GM18873 (cell line): ENCODE measurements around the gene CYP2W1.
A peak's percentile ranks its signal among the peaks of the same experiment; 100 is the strongest.
"Not testable (repeated sequence)": the region's sequence is repeated elsewhere in the genome, so short reads cannot be mapped to it uniquely, and the experiment has no call there.

ENCODE experiments used
- ATAC-seq: cut with Tn5 transposase; IDR thresholded peaks from one replicate; pipeline ENCODE4 v1.9.1; 2021; ENCODE audit warnings: mild to moderate bottlenecking, moderate library complexity, moderate number of reproducible peaks; ENCODE audit not compliant: unreplicated experiment, low FRiP score

Gene CYP2W1

DNA sequence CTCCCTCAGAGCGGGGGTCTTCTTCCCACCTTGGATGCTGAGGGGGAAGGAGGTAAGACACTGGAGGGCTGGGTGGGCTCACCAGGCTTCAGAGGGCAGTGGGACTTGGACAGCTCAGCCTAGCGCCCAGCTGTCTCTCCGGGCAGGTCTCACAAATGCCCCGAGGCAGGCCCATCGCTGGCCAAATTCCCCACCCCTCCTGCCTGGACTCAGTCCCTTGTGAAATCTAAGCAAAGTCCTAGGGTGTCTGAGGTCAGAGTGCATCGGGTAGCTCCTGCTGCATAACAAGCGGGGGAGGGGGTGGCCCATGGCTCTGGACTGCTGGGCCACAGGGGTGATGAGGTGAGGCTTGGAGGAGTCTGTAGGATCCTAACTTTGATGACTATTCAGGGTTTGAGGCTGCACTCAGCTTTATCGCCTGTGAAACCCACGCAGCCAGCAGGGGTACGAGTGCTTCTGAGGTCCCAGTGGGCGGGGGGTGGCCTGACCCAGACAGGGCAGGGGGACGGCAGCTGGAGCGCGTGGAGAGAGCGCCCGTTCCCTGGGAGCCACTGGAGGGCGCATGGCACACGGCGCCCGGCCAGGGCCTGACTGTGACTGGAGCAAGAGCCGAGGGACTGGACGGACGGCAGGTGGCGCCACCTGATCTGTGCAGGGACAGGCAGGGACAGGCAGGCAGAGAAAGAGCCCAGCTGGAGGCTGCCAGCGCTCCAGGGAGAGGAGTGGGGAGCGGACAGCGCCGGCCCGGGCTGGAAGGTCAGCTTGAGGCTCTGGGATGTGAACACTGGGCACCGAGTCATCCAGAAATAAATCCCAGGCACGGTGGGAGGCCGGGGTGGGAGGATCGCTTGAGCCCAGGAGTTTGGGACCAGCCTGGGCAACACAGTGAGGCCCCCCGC, 10.0 kb downstream of the CYP2W1 start:
- peak; percentile 76 for ATAC-seq

DNA sequence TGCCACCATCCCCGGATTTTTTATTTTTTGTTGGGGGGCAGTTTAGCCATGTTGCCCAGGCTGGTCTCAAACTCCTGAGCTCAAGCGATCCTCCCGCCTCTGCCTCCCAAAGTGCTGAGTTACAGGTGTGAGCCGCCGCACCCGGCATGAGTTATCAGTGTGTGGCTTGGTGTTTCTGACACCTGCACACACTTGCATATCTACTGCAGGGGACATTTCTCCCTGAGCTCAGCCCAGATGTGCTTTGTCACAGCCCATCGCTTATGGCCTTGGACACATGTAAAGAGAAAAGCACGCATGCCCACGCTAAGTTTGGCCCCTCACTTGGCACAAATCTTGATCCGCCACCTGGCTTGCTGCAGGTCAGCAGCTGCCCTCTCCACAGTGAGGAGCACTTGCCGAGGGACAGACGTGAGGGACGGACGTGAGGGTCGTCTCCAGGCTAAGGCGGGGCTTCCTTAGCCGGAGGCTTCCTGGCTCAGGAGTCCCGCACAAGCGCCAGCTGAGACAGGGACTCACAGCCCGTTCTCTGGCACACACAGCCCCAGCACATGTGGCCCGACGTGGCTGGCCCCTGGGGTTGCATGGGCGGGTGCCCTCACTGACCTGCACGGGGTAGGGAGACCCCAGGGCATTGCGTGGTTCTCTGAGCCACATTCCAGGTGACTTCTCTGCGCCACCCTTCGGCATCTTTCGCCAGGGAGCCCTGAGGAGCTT, 11.8 kb downstream of the CYP2W1 start:
- no peak for ATAC-seq

DNA sequence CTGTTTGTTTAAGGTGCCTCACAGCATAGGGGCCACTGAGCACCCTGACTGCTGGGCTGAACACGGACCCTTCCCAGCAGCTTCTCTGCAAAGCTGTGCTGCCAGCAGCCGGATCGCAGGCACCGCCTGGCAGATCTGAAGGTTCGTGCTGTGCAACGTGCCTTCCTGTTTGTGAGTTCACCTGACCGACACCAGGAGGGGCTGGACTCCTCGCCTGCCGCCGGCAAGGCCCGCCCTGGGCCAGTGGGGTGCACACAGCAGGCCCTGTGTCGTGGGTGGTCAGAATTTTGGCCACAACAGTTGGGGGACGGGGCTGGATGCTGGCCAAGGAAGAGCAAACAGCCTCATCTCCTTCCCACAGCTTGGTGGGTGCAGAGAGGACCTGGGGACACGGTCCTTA, 12.6 kb downstream of the CYP2W1 start:
- no peak for ATAC-seq

DNA sequence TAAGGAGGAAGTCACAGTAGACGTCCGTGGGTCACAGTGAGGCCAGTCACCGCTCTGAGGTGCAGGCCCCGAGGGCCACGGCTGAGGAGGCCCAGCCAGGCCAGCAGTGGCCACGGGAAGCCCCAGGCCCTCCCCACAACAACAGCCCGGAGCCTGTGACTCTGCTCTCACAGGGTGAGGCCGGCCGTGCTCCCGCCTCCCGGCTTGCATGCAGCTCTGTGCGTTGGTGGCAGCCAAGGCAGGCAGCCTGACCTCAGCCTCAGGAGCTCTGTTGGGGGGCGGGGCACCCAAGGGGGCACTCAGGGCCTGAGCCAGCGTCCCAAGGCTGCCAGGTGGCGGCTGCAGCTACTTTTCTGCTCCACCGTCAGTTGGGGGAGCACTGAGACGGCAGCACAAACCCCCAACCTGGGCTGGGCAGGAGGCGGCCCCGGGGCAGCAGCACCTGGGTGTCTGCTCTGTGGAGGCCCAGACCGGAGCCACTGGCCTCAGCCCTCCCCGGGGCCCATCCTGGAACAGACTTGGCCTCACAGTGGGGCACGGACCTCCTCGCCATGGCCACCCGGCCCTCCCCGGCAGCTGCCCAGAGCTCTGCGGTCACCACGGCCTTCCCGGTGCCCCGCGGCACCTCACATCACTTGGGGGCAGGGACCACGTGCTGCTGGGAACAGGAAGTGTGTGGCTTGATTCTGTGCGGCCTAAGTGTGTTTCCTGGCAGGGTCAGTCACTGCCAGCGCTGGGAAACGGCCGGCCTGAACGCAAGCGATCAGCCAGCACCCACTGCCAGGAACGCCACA, 13.3 kb downstream of the CYP2W1 start:
- ATAC-seq, result no peak

DNA sequence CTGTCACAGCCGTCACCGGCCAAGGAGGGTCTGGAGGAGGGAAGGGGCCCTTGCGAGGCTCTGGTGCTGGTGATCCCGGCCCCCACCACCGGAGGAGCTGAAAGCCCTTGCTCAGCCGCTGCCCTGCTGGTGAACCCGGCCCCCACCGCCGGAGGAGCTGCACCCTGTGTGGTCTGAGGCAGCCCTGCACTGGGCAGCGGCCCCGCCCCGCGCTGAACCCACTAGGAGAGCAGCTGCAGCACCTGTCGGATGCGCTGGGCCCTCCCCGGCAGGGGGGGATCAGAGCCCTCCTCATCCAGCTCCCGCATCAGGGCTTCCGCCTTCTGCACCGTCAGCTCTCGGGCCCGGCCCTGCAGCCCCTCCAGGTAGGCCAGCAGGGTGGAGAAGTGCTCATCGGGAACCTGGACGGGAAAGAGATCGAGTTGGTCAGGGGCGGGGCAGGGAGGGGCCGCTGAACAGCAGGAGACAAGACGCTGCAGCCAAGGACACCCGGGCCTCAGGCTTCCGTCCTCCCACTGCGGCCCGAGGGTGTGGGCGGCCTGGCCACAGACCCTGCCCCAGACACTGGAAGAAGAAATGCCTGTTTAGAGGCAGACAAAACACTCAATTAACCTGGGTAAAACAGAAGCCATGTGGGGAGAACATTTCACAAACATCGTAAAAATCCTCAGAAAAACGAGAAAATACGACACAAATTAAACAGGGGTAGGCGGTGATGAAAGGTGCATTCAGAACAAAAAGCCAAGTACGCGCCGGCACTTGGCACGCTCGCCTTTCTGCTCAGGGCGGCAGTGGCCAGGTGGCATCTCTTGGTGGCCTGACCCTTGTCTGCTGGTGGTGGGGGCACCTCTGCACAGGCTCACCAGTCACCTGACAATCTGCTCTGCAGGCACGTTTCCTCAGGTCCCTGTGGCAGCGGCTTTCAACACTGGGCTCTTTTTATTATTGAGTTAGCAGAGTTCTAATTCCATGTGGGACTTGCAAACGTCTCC, 14.7 kb downstream of the CYP2W1 start:
- no peak for ATAC-seq

DNA sequence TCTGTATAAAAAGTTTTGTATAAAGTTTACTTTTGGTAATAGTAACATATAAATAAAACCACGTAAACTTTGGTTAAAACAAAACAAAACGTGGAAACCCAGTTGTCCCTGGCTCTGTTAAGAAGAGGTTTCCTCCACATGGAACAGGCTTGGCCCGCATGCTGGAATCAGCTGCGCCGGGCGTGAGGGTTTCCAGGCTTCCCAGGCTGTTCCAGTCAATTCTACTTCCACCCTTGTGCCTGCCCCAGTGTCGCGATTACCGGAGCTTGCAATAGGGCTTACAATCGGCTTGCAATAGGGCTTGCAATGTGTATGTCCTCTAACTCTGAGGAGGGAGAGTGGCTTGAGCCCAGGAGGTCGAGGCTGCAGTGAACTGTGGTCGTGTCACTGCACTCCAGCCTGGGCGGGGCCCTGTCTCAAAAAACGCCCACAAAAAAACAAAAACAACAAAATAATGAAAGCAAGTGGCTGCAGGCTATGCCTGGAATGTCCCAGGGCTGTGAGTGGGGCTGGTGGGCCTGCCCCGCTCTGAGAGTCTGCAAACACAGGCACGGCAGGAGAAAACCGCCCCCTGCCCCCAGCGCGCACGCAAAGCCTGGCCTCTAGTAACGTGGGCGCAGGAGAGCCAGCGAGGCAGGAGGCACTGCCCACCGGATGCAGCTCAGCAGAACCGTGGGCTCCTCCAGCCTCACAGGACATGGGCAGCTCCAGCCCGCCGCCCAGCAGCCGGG, 16.3 kb downstream of the CYP2W1 start:
- no peak for ATAC-seq

DNA sequence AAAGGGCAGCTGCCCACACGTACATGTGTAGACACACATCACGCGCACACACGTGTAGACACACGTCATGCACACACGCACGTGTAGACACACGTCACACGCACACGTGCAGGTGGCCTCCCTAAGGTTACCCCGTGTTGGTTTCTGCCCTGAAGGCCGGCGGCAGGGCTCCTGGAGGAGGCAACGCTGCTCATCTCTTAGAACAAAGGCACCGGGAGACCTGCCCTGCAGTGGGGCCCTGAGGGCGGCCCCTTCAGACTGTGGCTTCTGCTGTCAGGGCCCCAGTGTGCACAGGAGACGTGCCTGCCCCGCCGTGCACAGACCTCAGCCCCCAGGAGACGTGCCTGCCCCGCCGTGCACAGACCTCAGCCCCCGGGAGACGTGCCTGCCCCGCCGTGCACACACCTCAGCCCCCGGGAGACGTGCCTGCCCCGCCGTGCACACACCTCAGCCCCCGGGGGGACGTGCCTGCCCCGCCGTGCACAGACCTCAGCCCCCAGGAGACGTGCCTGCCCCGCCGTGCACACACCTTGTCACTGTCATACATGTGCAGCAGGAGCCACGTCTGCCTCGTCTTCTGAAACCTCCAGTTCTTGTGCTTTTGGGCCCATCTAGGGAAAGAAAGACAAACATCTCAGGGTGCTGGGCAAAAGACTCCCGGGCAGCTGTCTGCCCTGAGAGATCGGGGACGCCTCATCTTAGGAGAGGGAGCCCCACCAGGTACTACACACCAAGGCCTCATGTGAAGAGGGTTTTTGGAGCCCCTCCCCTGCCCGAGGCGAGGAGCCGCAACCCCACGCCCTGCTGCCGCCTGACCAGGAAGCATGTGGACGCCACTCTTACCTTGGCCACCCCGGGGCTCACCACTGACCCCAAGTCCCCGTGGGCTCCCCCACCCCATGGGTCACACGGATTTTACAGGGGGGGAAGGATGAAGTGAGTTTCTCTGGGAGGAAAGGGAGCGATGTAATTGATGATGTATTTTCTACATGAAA, 17.3 kb downstream of the CYP2W1 start:
- ATAC-seq, result no peak

DNA sequence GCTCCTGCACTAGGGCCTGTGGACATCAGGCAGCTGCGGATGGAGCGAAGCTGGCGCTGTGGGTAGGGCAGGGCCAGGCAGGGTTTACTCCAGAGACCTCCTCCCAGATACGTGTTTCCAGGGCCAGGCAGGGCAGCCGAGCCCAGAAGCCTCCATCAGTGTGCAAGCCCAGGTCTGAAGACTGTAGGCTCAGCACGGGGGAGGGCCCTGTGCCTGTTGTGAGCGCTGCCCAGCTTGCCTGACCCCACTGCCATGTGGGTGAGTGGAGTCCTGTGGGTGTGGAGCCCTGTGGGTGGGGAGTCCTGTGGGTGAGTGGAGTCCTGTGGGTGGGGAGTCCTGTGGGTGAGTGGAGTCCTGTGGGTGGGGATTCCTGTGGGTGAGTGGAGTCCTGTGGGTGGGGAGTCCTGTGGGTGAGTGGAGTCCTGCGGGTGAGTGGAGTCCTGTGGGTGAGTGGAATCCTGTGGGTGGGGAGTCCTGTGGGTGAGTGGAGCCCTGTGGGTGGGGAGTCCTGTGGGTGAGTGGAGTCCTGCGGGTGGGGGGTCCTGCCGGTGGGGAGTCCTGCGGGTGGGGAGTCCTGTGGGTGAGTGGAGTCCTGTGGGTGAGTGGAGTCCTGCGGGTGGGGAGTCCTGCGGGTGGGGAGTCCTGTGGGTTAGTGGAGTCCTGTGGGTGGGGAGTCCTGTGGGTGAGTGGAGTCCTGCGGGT, 18.2 kb downstream of the CYP2W1 start:
- ATAC-seq, result not testable (repeated sequence)

DNA sequence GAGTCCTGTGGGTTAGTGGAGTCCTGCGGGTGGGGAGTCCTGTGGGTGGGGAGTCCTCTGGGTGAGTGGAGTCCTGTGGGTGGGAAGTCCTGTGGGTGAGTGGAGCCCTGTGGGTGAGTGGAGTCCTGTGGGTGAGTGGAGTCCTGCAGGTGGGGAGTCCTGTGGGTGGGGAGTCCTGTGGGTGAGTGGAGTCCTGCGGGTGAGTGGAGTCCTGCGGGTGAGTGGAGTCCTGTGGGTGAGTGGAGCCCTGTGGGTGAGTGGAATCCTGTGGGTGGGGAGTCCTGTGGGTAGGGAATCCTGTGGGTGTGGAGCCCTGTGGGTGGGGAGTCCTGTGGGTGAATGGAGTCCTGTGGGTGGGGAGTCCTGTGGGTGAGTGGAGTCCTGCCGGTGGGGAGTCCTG, 19.0 kb downstream of the CYP2W1 start:
- ATAC-seq, result not testable (repeated sequence)

DNA sequence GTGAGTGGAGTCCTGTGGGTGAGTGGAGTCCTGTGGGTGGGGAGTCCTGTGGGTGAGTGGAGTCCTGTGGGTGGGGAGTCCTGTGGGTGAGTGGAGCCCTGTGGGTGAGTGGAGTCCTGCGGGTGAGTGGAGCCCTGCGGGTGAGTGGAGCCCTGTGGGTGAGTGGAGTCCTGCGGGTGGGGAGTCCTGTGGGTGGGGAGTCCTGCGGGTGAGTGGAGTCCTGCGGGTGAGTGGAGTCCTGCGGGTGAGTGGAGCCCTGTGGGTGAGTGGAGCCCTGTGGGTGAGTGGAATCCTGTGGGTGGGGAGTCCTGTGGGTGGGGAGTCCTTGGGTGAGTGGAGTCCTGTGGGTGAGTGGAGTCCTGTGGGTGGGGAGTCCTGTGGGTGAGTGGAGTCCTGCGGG, 19.5 kb downstream of the CYP2W1 start:
- ATAC-seq, result not testable (repeated sequence)

DNA sequence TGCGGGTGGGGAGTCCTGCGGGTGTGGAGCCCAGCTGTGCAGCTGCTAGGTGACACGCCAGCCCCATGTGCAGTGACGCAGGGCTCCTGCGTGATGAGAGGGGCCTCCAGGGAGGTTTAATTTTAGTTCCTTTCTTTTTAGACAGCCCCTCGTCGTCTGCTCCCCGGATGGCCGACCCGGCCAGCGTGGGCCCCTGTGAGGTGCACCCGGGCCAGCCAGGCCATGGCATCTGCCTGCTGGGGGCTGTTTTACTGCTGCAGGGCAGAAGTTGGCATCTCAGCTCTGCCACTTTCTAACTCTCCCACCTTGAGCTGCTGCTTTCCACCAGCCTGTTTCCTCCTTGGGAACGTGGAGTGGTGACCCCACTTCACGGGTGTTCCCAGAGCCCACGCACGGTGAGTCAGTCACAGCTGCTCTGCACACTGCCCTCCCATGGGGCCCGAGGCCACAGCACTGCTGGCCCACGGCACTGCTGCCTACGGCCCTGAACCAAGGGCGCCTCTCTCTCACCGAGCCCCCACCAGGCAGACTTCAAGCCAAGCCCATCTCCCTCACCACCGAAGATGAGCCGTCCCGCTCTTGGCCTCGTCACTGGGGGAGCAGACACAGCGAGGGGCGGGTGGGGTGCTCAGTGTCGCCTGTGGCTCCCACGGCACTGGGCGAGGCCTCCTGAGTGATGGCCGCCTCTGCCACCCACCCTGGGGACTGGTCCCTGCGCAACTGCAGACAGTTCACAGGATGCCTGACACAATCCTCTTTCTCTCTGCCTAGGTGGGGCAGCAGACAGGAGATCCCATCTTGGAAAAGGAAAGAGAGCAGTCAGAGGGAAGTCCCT, 21.3 kb downstream of the CYP2W1 start:
- no peak for ATAC-seq

DNA sequence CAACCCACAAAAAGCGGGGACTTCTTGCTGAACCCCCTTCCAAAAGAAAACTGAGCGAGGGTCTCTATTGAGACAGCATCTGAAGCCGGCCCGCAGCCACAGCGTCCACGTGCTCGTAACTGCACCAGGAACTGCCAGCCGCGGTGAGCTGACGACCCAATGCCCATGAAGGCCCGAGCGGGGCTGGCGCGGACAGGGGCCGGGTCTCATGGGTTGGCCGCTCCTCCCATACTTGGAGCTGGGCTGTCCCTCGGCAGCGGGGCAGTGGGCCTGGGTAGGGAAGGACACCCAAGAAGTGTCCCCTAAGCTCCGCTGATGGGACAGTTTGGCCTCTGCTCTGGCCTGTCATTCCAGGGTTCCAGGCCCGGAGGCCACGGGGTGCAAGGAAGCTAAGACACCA, 22.3 kb downstream of the CYP2W1 start:
- ATAC-seq, result no peak

DNA sequence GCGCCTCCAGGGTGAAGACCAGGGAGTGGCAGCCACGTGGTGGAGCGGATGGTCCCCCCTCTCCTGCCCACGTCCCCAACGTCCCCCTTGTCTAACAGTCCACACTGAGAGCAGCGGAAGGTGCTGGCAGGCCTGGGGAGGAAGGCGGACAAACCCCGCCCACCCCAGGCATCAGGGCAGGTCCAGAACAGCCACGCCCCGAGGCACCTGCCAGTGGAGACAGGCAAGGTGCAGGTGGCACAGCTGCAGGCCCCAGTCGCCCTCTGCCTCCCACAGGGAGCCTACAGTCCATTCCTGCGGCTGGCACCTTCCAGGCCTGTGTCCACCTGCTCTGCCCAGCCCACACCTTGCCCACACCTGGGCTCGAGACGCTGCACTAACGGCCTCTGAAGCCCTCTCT, 24.9 kb downstream of the CYP2W1 start:
- no peak for ATAC-seq

DNA sequence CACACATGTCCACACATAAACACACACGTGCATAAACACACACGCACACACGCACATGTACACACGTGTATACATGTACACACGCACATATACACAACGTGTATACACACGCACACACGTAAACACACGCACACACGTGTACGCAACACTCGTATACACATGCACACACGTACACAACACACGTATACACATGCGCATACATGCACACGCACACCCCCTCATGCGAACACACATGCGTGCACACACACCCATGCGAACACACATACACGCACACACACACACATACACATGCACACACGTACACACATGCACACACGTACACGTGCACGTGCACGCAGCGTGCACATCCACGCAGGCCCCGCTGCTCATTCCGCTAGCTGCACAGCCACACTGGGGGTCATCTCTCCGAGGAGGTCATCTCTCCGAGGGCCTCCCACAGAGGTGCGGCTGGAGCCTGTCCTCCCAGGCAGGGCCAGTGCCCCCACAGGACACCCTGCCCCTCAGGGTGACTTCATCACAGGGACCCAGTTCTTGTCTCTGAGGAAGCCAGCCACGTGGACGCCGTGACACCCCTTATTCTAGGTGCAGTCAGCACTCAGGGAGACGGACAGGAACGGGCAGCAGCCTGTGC, 25.9 kb downstream of the CYP2W1 start:
- ATAC-seq, result no peak

DNA sequence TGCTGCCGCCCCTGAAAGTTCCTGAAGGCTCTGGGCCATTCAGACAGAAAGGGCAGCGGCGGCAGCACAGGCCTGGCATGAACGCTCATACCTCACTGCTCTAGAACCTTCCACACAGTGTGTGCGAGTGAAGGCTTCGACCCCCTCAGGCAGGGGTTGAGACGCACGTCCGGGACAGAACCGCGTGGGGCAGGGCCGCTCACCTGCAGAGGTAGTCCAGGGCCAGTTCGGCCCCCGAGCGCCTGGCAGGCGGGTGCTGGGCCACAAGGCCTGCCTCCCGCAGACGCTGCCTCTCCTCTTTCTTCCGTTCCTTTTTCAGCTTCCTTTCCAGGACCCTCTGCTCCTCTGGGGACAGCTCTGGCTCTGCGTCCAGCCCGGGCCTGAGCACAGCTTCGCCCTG, 26.8 kb downstream of the CYP2W1 start:
- ATAC-seq, result no peak

DNA sequence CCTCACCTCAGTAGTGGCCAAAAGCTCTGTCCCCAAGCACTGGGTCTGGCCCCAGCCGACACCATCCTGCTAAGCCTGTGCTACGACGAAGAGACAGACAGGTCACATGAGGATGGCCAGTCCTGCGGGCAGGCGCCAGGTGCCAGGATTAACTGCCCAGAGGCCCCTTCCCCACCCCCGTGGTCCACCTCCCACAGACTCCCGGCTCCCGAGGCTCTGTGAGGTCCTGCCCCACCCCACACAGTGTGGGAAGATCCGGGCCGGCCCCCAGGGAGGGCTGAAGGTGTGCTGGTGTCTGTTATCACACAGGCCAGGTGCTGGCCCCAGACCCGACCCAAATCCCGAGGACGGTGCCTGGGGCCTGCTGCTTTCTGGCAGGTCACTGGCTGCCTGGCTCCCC, 27.2 kb downstream of the CYP2W1 start:
- no peak for ATAC-seq
